PC-9 (cell line): ENCODE results near the gene HHATL.

Experiments used
- EZH2 ChIP-seq: fragments of 200-600 bp; sonication (generic); IDR thresholded peaks from 2 replicates; pipeline ENCODE4 v1.8.0; 2017; ENCODE audit warnings: antibody characterized with exemption, low read depth
- TF ChIP-seq, protein P1 (sequence below): fragments of 200-600 bp; sonication (generic); conservative IDR thresholded peaks from 2 replicates; pipeline ENCODE4 v1.6.1; 2017; ENCODE audit warnings: mixed run types, antibody characterized with exemption, mild to moderate bottlenecking, moderate library complexity

- TF ChIP-seq, protein P1, sequence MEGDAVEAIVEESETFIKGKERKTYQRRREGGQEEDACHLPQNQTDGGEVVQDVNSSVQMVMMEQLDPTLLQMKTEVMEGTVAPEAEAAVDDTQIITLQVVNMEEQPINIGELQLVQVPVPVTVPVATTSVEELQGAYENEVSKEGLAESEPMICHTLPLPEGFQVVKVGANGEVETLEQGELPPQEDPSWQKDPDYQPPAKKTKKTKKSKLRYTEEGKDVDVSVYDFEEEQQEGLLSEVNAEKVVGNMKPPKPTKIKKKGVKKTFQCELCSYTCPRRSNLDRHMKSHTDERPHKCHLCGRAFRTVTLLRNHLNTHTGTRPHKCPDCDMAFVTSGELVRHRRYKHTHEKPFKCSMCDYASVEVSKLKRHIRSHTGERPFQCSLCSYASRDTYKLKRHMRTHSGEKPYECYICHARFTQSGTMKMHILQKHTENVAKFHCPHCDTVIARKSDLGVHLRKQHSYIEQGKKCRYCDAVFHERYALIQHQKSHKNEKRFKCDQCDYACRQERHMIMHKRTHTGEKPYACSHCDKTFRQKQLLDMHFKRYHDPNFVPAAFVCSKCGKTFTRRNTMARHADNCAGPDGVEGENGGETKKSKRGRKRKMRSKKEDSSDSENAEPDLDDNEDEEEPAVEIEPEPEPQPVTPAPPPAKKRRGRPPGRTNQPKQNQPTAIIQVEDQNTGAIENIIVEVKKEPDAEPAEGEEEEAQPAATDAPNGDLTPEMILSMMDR, result no peak
- no peak for TF ChIP-seq EZH2
Measured at GRCh38 chr3:42657675-42658074, 44.9 kb downstream of the HHATL start.
